Stomach (tissue), 9 donors: ENCODE results near the gene SIK2. TPM values are rescaled to one million over a fixed set of nuclear protein-coding genes. Genes with fewer than 3 reads are reported as not detected.
A peak's percentile ranks its signal among the peaks of the same experiment; 100 is the strongest.

Experiments
- DNase-seq, 2 donors: peaks; one replicate each; pipeline versions ENCODE4 v3.0.0 to v3.0.0-alpha.2; 2013 to 2019
- H3K27ac ChIP-seq, 5 donors: fragments of 200-600 bp in 4 of 5; sonication (generic) in 4 of 5; one replicate each; pipeline ENCODE4 v1.5.1; 2013 to 2019; ENCODE audit warnings: mild to moderate bottlenecking in 1 of 5, moderate library complexity in 1 of 5
- H3K27me3 ChIP-seq, 3 donors: fragments of 200-600 bp; sonication (generic); one replicate each; pipeline ENCODE4 v1.5.1; 2017 to 2019; ENCODE audit warnings: mixed run types in 1 of 3
- H3K36me3 ChIP-seq, 4 donors: fragments of 200-600 bp; sonication (generic); 1 replicate in 3 of 4; 2 replicates in 1 of 4; pipeline ENCODE4 v1.5.1; 2016 to 2019
- H3K4me1 ChIP-seq, 4 donors: fragments of 200-600 bp; sonication (generic); one replicate each; pipeline ENCODE4 v1.5.1; 2016 to 2019
- H3K4me3 ChIP-seq, 4 donors: fragments of 200-600 bp; sonication (generic) in 3 of 4; one replicate each; pipeline ENCODE4 v1.5.1; 2016 to 2019; ENCODE audit warnings: mild to moderate bottlenecking in 1 of 4
- H3K9me3 ChIP-seq, 4 donors: fragments of 200-600 bp; sonication (generic); one replicate each; pipeline ENCODE4 v1.5.1; 2016 to 2019
- EP300 ChIP-seq: sonication (generic); formaldehyde crosslinking; IDR thresholded peaks from one replicate; pipeline ENCODE4 v1.6.1; 2017; ENCODE audit warnings: antibody characterized with exemption
- POLR2A ChIP-seq, 4 donors: fragments of 450-650 bp; IDR thresholded peaks; one replicate each; pipeline ENCODE4 v1.6.1; 2016; ENCODE audit warnings: antibody characterized with exemption in 4 of 4, control low read depth in 2 of 4, mild to moderate bottlenecking in 1 of 4, moderate library complexity in 1 of 4
- POLR2AphosphoS5 ChIP-seq, 3 donors: sonication (generic); formaldehyde crosslinking; IDR thresholded peaks; one replicate each; pipeline ENCODE4 v1.6.1; 2016; ENCODE audit warnings: antibody characterized with exemption in 3 of 3
- WGBS, 5 donors: extraction: QIAGEN DNeasy Blood & Tissue Kit in 3 of 5; methylation state at CpG; one replicate each; pipeline versions ENCODE4 v1.1.5 to v1.1.7; 2013 to 2018; 5-methylcytosine and 5-hydroxymethylcytosine counted together
- intact Hi-C: fragments of 100-400 bp; cut with DNase I; formaldehyde crosslinking; loops from one replicate; pipeline ENCODE4 v1.15.1; 2023; ENCODE audit warnings: low total_unique reads
- polyA plus RNA-seq, 3 donors: library from polyadenylated mRNA; stranded (reverse); fragments of 200-250 nt; gene quantifications; one replicate each; pipeline ENCODE4 v1.2.3, GENCODE V29; 2013
- total RNA-seq, 5 donors: library from RNA; depleted of rRNA; stranded (reverse); fragments of >200 nt; gene quantifications; one replicate each; pipeline versions ENCODE4 v1.1.0 to v1.2.3, GENCODE V29; 2014 to 2016
- TF ChIP-seq, protein P1 (sequence below), 7 experiments: fragments of 450-650 bp in 4 of 7; fragments of 200-600 bp in 3 of 7; sonication (generic) in 3 of 7; IDR thresholded peaks; one replicate each; pipeline ENCODE4 v1.5.1; 2016 to 2019; ENCODE audit warnings: antibody characterized with exemption in 7 of 7, control low read depth in 2 of 7, mild to moderate bottlenecking in 1 of 7
- donor health status: healthy with polysubstance abuse.
- donor health status: Bipolar disorder and iron deficiency.
- donor health status: healthy.

SIK2 gene
- total and polyA plus RNA-seq, 8 donors = 5.5 to 86.9 (median 18.4) TPM

DNA sequence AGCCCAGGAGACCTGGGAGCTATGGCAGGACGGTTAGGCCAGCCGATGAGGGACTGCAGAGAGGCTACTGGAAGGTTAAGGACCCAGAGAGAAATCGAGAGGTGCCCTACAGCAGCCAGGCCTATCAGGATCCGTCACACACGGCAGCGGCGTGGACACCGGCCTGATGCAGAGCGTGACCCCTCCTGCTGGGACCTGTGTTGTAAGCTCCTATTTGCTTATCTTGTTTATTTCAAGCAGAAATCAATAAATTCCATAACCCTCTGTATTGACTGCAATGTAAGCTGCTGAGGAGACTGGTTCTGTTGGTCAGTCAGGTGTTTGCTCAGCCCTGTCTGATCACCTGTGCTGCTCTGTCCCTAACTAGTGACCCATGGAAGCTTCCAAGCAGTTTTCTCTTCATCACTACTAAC is 124.1 kb downstream of the SIK2 start:
- peaks cover 56 to 71% (median 68%) of the 10 kb centered on the region in 4 donors for H3K36me3 ChIP-seq
- 76 to 88% (median 84%) methylated on average over 9 of the region's 9 CpGs for WGBS, 5 donors
- H3K4me1 ChIP-seq = peaks cover 18 to 27% (median 23%) of the 10 kb centered on the region in 4 donors
- H3K27ac ChIP-seq = no peak overlapping the region
- no peak overlapping the region for H3K4me3 ChIP-seq
- intact Hi-C loops = no loop called here
- no peaks in the 10 kb centered on the region for H3K27me3 ChIP-seq
- TF ChIP-seq EP300 (no peak), POLR2AphosphoS5 (IDR thresholded peaks at IDR 0.05) (no peak), POLR2A (IDR thresholded peaks at IDR 0.05) (no peak)
- TF ChIP-seq, protein P1, sequence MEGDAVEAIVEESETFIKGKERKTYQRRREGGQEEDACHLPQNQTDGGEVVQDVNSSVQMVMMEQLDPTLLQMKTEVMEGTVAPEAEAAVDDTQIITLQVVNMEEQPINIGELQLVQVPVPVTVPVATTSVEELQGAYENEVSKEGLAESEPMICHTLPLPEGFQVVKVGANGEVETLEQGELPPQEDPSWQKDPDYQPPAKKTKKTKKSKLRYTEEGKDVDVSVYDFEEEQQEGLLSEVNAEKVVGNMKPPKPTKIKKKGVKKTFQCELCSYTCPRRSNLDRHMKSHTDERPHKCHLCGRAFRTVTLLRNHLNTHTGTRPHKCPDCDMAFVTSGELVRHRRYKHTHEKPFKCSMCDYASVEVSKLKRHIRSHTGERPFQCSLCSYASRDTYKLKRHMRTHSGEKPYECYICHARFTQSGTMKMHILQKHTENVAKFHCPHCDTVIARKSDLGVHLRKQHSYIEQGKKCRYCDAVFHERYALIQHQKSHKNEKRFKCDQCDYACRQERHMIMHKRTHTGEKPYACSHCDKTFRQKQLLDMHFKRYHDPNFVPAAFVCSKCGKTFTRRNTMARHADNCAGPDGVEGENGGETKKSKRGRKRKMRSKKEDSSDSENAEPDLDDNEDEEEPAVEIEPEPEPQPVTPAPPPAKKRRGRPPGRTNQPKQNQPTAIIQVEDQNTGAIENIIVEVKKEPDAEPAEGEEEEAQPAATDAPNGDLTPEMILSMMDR (IDR thresholded peaks at IDR 0.05) = no peak
- no peak for DNase-seq
- no peaks in the 10 kb centered on the region for H3K9me3 ChIP-seq

DNA sequence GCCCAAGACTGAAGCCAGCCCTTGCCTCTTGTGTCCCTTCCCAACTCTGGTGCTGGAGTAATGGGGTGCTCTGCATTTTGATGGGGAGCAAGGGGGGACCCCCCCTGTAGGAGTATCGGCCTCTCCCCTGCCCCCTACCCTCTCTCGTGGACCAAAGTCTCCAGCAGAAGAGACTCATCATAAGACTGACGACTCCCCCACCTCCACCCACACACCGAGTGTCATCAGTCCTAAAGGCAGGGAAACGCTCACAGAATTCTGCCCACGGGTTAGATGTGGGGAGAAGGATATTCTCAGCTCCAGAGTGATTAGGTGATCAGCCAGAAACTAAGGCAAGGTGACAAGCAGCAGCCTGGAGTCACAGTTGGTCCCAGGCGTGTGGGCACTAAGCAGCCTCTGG is 125.2 kb downstream of the SIK2 start:
- Histone ChIP-seq H3K36me3 (peaks cover 46 to 60% (median 57%) of the 10 kb centered on the region in 4 donors), H3K27ac (peak overlapping the region in 1 of 5 donors; percentile 35), H3K9me3 (no peaks in the 10 kb centered on the region), H3K27me3 (no peaks in the 10 kb centered on the region), H3K4me1 (peaks cover 29 to 38% (median 33%) of the 10 kb centered on the region in 4 donors), H3K4me3 (no peak overlapping the region)
- TF ChIP-seq POLR2A (IDR thresholded peaks at IDR 0.05) (no peak), EP300 (no peak), POLR2AphosphoS5 (IDR thresholded peaks at IDR 0.05) (no peak)
- TF ChIP-seq, protein P1 (IDR thresholded peaks at IDR 0.05) = no peak
- WGBS, 5 donors = 79 to 83% (median 82%) methylated on average over 6 to 7 of the region's 7 CpGs
- no peak for DNase-seq
- intact Hi-C loops = no loop called here

DNA sequence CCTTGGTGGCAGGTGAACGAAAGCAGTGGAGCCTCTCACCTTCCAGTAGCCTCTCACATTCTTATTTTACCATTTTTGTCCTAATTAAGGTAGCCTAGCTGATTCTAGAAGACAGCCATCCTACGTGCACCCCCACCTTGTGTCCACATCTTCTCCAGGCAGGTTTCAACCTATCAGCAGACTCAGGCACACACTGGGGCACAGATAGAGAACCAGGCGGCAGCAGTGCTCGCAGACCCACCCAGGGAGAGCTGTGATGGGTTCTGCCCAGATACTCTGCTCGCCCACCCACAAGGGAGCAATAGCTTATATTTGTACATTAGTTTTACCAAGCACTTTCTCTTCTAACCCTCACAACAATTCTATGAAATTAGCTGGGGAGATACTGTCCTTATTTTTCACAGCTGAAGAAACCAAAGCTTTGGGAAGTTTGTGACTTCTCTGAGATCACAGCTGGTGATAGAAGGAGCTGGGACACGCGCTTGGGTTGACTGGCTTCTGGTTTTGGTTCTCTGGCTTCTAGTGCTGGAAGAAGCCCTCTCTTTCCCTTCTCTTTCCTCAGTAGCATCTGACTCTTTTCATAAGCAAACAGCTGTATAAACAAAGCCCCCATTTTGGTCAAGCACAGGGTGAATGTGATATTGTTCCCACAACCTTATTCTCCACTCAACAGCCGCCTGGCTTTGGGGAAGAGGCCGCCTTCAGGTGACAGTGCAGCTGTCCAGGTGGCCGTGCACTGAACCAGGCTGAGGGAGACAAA is 127.0 kb downstream of the SIK2 start:
- 72 to 85% (median 78%) methylated on average over 10 of the region's 10 CpGs for WGBS, 5 donors
- no peak for DNase-seq
- H3K36me3 ChIP-seq = peaks cover 28 to 42% (median 39%) of the 10 kb centered on the region in 4 donors
- intact Hi-C loops = no loop called here
- peak overlapping the region; percentile 47 to 93 (median 90) for H3K27ac ChIP-seq
- peaks cover 47 to 56% (median 51%) of the 10 kb centered on the region in 4 donors for H3K4me1 ChIP-seq
- no peak overlapping the region for H3K4me3 ChIP-seq
- TF ChIP-seq EP300 = no peak
- no peak for TF ChIP-seq POLR2AphosphoS5 (IDR thresholded peaks at IDR 0.05)
- TF ChIP-seq POLR2A (IDR thresholded peaks at IDR 0.05) = no peak
- TF ChIP-seq, protein P1 (IDR thresholded peaks at IDR 0.05) = no peak
- H3K27me3 ChIP-seq = no peaks in the 10 kb centered on the region
- H3K9me3 ChIP-seq = no peaks in the 10 kb centered on the region

DNA sequence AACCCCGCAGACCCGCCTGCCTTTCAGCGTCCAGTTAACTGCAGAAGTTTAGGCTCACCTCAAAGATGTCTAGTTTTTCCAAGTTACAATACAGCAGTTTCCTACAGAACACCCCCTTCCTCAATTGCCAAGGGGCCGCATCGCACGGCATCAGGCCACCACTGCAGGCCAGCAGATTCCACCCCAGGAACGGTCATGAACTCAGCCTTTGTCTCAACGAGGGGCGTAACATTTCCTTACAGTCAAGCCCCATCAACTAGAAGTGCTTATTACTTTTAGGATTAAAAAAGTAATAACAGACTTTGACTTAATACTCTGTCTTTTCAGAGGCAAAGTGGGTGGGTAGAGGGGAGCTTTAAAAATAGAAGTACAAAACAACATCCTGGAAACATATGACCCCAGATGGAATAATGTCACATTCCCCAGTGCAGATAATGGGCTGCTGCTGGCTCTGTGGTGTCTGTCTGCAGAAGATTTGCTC is 127.6 kb downstream of the SIK2 start:
- no peaks in the 10 kb centered on the region for H3K9me3 ChIP-seq
- TF ChIP-seq POLR2AphosphoS5 (IDR thresholded peaks at IDR 0.05) (no peak), EP300 (no peak), POLR2A (IDR thresholded peaks at IDR 0.05) (no peak)
- TF ChIP-seq, protein P1 (IDR thresholded peaks at IDR 0.05) = no peak
- 55 to 61% (median 59%) methylated on average over 9 of the region's 9 CpGs for WGBS, 5 donors
- H3K36me3 ChIP-seq = peaks cover 23 to 35% (median 33%) of the 10 kb centered on the region in 4 donors
- intact Hi-C loops = no loop called here
- H3K4me1 ChIP-seq = peaks cover 53 to 62% (median 57%) of the 10 kb centered on the region in 4 donors
- no peak overlapping the region for H3K4me3 ChIP-seq
- H3K27me3 ChIP-seq = no peaks in the 10 kb centered on the region
- peak overlapping the region; percentile 12 to 93 (median 90) for H3K27ac ChIP-seq
- DNase-seq = no peak
